Naive B cell (primary cell): ENCODE data around the gene SGPP1. TPM values are rescaled to one million over a fixed set of nuclear protein-coding genes. Genes with fewer than 3 reads are reported as not detected.

Source experiments
- ATAC-seq, 2 donors: fragments of 150-1000 bp; cut with Tn5 transposase; 2 replicates each; pipeline ENCODE4 v1.10.0; 2021; ENCODE audit warnings: low read depth in 2 of 2, mild to moderate bottlenecking in 2 of 2, moderate library complexity in 2 of 2
- DNase-seq: peaks from one replicate; pipeline ENCODE4 v3.0.0; 2022
- H3K27ac Mint-ChIP-seq, 6 donors: one replicate each; pipeline ENCODE4 v1.8.0; 2020 to 2022; ENCODE audit warnings: mild to moderate bottlenecking in 6 of 6, mixed read lengths in 6 of 6, moderate library complexity in 5 of 6, inconsistent platforms in 2 of 6
- H3K27me3 Mint-ChIP-seq, 3 donors: one replicate each; pipeline ENCODE4 v1.8.0; 2021 to 2022; ENCODE audit warnings: mixed read lengths in 3 of 3, mild to moderate bottlenecking in 1 of 3
- H3K36me3 Mint-ChIP-seq, 2 donors: one replicate each; pipeline ENCODE4 v1.8.0; 2020 to 2022; ENCODE audit warnings: mixed read lengths in 2 of 2, inconsistent platforms in 1 of 2, mild to moderate bottlenecking in 1 of 2
- H3K4me1 Mint-ChIP-seq, 3 donors: one replicate each; pipeline ENCODE4 v1.8.0; 2020 to 2022; ENCODE audit warnings: mixed read lengths in 3 of 3, inconsistent platforms in 1 of 3, mild to moderate bottlenecking in 1 of 3, moderate library complexity in 1 of 3
- H3K4me3 Mint-ChIP-seq, 8 donors: one replicate each; pipeline ENCODE4 v1.8.0; 2020 to 2022; ENCODE audit warnings: mild to moderate bottlenecking in 8 of 8, mixed read lengths in 8 of 8, moderate library complexity in 8 of 8, inconsistent platforms in 2 of 8
- H3K9me3 Mint-ChIP-seq, 7 donors: one replicate each; pipeline ENCODE4 v1.8.0; 2020 to 2022; ENCODE audit warnings: mixed read lengths in 7 of 7, mild to moderate bottlenecking in 5 of 7, inconsistent platforms in 2 of 7, moderate library complexity in 1 of 7
- polyA plus RNA-seq, 6 donors: library from polyadenylated mRNA; unstranded; fragments of 300-500 nt; fragmentation: Illumina TruSeq; gene quantifications; one replicate each; pipeline ENCODE4 v1.2.3, GENCODE V29; 2021; ENCODE audit warnings: low read depth in 6 of 6

Gene SGPP1
- polyA plus RNA-seq, 6 donors from 2014 or later, result 9.4 to 20.8 (median 13.2) TPM

DNA sequence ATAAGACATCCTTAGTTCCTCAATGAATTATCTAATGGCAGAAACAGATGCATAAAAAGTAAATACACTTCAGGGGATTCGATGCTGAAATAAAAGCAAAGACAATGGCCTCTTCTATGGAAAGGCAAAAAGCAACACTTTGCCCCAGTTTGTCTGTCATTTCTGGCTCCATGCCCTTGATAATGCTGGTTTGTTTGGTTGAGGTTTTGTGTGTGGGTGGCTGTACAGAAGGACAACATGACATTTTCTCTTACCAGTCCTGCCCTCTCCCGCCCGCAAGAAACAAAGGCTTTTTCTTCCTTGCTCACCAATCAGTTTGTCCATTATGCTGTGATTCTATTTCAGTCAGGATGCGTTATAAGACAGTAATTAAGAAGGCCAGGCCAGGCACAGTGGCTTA lies 68.1 kb downstream of the SGPP1 start:
- no peak for DNase-seq
- Mint-ChIP-seq H3K27me3 (no peaks in the 10 kb centered on the region), H3K4me1 (peaks cover 5 to 11% (median 8%) of the 10 kb centered on the region in 3 donors), H3K36me3 (peaks cover 0 to 6% of the 10 kb centered on the region in 2 donors), H3K4me3 (no peak overlapping the region), H3K9me3 (no peaks in the 10 kb centered on the region), H3K27ac (peak overlapping the region in 1 of 6 donors; percentile 66)
- no peak for ATAC-seq

DNA sequence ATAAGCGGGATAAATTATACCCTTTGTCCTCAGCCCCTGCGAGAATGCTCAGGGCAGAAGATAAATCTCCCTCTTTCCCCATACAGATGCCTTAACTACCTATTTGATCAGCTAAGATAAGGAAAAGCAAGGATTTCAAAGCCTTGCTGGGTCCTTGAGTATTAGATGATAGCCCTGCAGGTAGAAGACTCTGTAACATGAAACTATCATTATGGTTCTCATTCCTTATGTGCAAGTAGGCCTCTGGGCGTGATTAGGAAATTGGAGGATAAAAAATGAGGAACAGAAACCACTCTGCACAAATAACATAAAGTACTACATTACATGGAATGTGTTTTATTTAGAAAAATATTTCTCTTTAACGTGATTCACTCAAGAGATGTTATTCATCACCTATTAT lies 71.7 kb downstream of the SGPP1 start:
- Mint-ChIP-seq H3K27ac (peak overlapping the region in 1 of 6 donors; percentile 18), H3K27me3 (no peaks in the 10 kb centered on the region), H3K9me3 (no peaks in the 10 kb centered on the region), H3K36me3 (peaks cover 0 to 6% of the 10 kb centered on the region in 2 donors), H3K4me1 (peaks cover 5 to 11% (median 8%) of the 10 kb centered on the region in 3 donors), H3K4me3 (no peak overlapping the region)
- DNase-seq (no peak), ATAC-seq (no peak)

DNA sequence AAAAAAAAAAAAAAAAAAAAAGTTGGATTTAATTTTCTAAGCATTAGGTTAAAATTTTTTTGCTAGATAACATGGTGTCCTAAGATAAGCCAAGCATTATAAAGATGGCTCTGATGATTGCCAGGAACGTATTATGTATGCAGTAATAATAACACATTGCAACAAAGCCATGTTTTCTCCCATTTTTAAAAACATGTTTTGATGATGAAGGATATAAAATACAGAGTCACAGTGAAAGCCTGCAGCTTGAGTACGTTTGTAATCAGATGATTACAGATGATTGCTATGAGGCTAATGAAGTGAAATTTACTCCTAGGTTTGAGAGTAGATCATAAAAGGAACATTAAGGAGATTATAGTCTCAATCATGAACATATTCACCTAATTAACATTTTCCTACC lies 72.9 kb downstream of the SGPP1 start:
- Mint-ChIP-seq H3K27me3 (no peaks in the 10 kb centered on the region), H3K4me3 (no peak overlapping the region), H3K27ac (no peak overlapping the region), H3K36me3 (peaks cover 0 to 6% of the 10 kb centered on the region in 2 donors), H3K4me1 (peaks cover 5 to 11% (median 8%) of the 10 kb centered on the region in 3 donors), H3K9me3 (no peaks in the 10 kb centered on the region)
- no peak for ATAC-seq
- DNase-seq, result no peak

DNA sequence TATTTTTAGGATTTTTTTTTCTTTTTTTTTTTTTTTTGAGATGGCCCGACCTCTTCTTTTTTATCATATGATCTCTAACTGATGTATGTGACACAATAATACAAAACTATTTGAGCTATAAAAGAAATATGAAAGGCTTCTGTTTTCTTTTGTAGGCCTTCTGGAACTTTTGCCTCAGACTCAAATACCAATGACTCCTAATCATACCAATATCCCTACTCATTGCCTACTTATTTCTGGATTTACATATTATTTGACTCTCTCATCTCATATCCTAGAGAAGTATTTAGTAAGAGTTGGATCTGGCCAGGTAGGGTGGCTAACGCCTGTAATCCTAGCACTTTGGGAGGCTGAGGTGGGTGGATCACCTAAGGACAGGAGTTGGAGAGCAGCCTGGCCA lies 73.5 kb downstream of the SGPP1 start:
- peak overlapping the region in 1 of 6 donors; percentile 76 for H3K27ac Mint-ChIP-seq
- H3K9me3 Mint-ChIP-seq, result no peaks in the 10 kb centered on the region
- ATAC-seq (no peak), DNase-seq (no peak)
- peaks cover 5 to 11% (median 8%) of the 10 kb centered on the region in 3 donors for H3K4me1 Mint-ChIP-seq
- peaks cover 0 to 1% of the 10 kb centered on the region in 2 donors for H3K36me3 Mint-ChIP-seq
- H3K4me3 Mint-ChIP-seq, result peak overlapping the region in 1 of 8 donors; percentile 20
- no peaks in the 10 kb centered on the region for H3K27me3 Mint-ChIP-seq

DNA sequence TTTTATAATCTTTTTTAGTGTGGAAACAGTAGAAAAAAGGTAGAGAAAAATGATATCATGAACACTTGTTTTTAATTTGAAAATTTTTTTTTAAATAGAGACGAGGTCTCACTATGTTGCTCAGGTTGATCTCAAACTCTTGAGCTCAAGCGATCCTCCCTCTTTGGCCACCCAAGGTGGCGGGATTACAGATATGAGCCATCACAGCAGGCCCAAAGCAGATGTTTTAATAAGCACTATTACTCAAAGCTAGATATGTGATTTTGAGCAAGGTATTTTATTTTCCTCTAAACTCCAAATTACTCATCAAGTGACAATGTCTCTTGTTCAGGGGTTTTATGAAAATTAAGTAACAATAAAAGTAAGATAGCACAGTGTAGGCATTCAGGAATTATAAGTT lies 75.5 kb downstream of the SGPP1 start:
- Mint-ChIP-seq H3K27ac (peak overlapping the region in 1 of 6 donors; percentile 47), H3K4me3 (no peak overlapping the region), H3K36me3 (peaks cover 0 to 4% of the 10 kb centered on the region in 2 donors), H3K4me1 (peaks cover 5 to 16% (median 8%) of the 10 kb centered on the region in 3 donors), H3K9me3 (no peaks in the 10 kb centered on the region), H3K27me3 (no peaks in the 10 kb centered on the region)
- ATAC-seq (no peak), DNase-seq (no peak)

DNA sequence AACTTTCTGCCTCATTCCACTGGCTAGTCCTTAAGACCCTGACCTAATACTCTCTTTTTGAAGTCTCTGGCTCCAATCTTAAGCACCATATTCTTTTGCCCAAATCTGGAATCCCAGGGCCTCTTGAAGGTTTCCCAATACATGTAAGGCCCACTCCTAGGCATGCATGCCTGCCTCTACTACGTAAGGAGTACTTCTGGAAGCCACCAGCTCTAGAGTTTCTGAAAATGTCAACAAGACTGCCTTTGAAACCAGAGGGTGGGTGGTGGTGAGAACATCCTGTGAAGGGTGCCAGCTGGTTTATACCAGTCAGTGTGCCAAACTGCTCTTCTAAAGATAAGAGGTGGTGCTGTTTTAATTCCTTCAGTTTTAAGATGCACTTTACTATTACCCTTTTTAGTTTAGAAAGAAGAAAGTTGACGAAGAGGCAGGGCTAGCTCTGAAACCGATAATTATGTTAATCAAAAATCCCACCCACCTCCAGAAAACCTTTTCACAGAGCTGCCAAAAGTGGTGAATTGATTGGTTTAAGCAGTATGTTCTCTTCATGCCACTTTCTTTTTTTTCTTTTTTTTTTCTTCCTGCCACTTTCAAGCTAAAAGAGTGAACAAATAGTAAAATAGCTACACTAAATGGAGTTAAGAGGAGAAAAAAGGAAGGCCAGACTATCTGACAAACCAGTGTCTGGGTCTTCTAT lies 77.5 kb downstream of the SGPP1 start:
- Mint-ChIP-seq H3K4me1 (peaks cover 0 to 6% (median 0%) of the 10 kb centered on the region in 3 donors), H3K27ac (peak overlapping the region in 1 of 6 donors; percentile 65), H3K4me3 (no peak overlapping the region), H3K27me3 (no peaks in the 10 kb centered on the region), H3K36me3 (peaks cover 0 to 8% of the 10 kb centered on the region in 2 donors), H3K9me3 (no peaks in the 10 kb centered on the region)
- ATAC-seq (no peak), DNase-seq (no peak)

DNA sequence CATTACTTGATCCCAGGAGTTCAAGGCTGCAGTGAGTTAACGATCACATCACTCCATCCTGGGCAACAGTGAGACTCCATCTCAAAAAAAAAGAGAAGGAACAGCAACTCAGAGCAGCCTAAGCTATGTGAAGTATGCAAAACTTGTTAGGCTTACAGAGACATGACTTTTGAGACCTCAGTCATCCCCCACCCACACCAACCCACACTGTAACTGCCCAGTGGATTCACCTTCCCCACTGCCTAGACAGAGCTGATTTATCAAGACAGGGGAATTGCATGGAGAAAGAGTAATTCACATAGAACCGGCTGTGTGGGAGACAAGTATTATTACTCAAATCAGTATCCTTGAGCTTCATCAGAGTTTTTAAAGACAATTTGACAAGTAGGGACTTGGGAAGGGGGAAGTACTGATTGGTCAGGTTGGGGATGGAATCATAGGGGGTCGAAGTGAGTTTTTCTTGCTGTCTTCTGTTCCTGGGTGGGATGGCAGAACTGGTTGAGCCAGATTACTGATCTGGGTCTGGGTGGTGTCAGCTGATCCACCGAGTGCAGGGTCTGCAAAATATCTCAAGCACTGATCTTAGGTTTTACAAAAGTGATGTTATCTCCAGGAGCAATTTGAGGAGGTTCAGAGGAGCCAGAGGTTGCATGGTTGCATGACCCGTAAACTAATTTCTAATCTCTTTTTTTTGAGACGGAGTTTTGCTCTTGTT lies 80.0 kb downstream of the SGPP1 start:
- H3K4me1 Mint-ChIP-seq, result peaks cover 0 to 10% (median 0%) of the 10 kb centered on the region in 3 donors
- H3K4me3 Mint-ChIP-seq, result no peak overlapping the region

DNA sequence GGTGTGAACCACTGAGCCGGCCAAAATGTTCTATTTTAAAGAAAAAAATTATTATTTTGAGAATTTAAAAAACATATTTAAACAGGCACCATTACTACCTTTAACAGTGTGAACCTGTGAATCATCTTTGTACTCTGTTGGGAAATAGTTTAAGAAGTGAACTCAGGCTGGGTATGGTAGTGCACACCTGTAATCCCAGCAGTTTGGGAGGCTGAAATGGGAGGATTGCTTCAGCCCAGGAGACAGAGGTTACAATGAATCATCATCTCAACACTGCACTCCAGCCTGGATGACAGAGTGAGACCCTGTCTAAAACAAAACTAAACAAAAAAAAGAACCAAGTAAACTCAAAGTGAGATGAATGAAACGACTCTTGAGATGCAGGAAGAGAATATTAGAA lies 83.1 kb downstream of the SGPP1 start:
- Mint-ChIP-seq H3K4me3 (no peak overlapping the region), H3K27me3 (no peaks in the 10 kb centered on the region)

More for the DNA sequence above, 80.0 kb downstream of the SGPP1 start:
- DNase-seq, result no peak
- peak overlapping the region in 2 of 6 donors; percentile 48 to 78 for H3K27ac Mint-ChIP-seq
- no peaks in the 10 kb centered on the region for H3K9me3 Mint-ChIP-seq
- H3K27me3 Mint-ChIP-seq, result no peaks in the 10 kb centered on the region
- H3K36me3 Mint-ChIP-seq, result peaks cover 0 to 8% of the 10 kb centered on the region in 2 donors
- ATAC-seq, result no peak

DNA sequence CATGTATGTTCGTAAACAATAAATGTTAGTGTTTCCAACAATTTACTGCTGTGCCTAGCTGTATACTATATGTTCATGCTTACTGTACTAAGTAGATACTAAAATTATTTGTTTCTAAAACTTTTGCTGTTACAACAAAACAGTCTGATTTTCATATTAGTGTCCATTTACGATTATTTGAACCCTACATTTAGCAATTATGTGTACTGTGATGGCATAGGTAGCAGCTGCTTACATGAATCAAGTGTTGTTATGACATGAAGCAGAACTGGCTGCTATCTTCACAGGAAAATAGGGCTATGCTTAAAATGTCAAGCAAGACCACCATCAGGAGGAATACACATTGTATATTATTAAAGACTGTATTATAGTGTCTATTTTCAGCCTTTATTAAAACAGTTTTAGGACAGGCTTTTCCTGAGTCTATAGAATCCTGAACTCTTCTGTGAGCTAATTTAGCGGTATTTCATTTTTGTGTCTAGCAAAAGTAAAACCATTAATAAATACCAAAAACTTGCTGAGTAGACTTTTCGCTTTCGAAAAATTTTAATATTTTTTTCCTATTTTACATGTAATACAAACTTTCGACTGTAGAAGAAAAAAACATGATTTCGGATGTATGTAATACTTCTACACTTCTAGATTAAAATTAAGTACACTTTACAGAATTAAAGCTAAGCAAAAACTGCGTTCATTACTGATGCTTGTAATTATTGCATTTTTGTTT lies 85.0 kb downstream of the SGPP1 start:
- Mint-ChIP-seq H3K4me1 (peaks cover 13 to 40% (median 13%) of the 10 kb centered on the region in 3 donors), H3K9me3 (no peaks in the 10 kb centered on the region), H3K36me3 (peaks cover 0 to 5% of the 10 kb centered on the region in 2 donors), H3K27ac (peak overlapping the region; percentile 97 to 100 (median 99)), H3K4me3 (peak overlapping the region; percentile 82 to 100 (median 94)), H3K27me3 (no peaks in the 10 kb centered on the region)
- DNase-seq (no peak), ATAC-seq (no peak)

More for the DNA sequence above, 83.1 kb downstream of the SGPP1 start:
- Mint-ChIP-seq H3K9me3 (no peaks in the 10 kb centered on the region), H3K27ac (peak overlapping the region in 1 of 6 donors; percentile 28), H3K4me1 (peaks cover under 1 to 26% (median 3%) of the 10 kb centered on the region in 3 donors), H3K36me3 (peaks cover 0 to 8% of the 10 kb centered on the region in 2 donors)
- ATAC-seq, result no peak
- no peak for DNase-seq

DNA sequence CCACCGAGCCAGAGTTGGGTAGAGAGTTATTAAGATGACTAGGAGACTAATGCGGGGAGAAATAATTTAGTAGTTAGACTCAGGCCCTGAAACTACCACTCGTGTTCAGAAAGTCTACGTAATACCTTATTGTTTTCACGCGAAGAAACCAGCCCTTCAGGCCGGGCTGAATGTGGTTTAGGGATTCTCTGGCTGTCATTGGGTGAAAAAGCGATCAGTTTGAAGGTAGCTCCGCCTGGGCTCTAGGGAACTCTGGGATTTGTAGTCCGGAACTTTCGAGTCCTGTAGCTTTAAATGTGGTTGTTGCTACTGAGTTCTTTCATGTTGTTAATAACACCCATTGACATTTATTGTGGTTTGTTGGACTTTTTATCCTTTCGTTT lies 85.6 kb downstream of the SGPP1 start:
- DNase-seq (peak; percentile 87), ATAC-seq (peak; percentile 58 to 59)
- no peaks in the 10 kb centered on the region for H3K27me3 Mint-ChIP-seq
- peaks cover 13 to 42% (median 13%) of the 10 kb centered on the region in 3 donors for H3K4me1 Mint-ChIP-seq
- no peaks in the 10 kb centered on the region for H3K9me3 Mint-ChIP-seq
- peaks cover under 1 to 4% of the 10 kb centered on the region in 2 donors for H3K36me3 Mint-ChIP-seq
- peak overlapping the region; percentile 97 to 100 (median 99) for H3K27ac Mint-ChIP-seq
- peak overlapping the region; percentile 82 to 100 (median 94) for H3K4me3 Mint-ChIP-seq

DNA sequence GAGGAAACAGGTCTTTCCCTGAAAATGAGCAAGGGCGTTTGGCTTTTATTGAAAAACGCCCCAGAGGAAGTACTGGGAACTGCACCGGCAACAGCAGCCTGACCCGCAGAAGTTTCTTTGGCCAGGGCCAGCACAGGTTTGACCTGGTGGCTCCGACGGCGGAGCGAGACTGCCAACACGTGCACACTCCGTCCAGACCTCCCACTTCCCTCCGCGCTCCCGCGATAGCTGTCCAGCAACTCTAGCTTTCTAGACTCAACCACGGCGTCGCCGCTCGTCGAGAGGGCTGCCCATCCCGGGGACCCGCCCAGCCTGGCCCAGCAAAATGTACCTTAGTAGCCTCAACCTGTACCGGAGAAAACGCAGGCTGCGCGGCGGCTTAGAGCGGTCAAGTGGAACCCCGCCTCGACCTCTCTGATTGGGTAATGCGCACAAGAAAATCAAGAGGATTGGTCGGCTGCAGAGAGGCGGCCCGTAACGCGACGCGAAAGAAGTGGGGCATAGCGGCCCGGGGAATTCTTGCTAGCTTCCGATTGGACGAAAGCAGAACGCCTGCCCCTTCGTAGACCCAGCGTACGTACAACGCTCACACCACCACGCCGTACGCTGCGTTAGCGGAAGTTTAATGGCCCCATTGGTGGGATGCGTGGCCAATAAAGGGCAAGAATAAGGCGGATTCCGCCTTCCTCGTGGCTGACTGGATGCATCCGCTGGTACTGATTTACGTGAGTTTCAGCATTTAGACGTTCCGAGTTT lies 86.2 kb downstream of the SGPP1 start, which contains the start of gene WDR89:
Gene WDR89 (minus strand): TSS at position 399 of the 756 bp plus-strand sequence. CDS start 41,929 bp downstream, outside the sequence.
- Mint-ChIP-seq H3K9me3 (peaks cover 0 to 5% (median 3%) of the 10 kb centered on the region in 7 donors), H3K4me1 (peaks cover 18 to 46% (median 19%) of the 10 kb centered on the region in 3 donors), H3K36me3 (peaks cover 6 to 9% of the 10 kb centered on the region in 2 donors), H3K4me3 (peak within 1 kb of the TSS; percentile 82 to 100 (median 94)), H3K27ac (peak within 1 kb of the TSS; percentile 97 to 100 (median 99)), H3K27me3 (no peaks in the 10 kb centered on the region)
- ATAC-seq, result peak; percentile 78 to 79
- DNase-seq, result peak; percentile 98

DNA sequence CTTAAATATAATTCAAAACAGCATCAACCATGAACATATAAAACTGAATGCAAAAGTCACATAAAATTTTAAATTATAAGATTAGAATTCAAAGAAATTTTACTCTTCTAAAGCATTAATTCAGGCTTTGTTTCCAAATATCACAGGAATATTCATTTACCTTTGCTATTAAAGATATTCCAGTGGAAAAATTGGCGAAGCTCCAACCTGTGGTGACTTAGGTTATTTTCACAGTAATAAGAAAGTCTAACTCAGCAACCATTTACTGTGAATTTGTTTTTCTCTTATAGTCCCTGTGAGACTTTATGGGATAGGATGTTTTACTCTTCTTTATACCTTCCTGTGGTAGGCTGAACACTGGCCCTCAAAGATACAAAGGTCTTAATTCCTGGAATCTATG lies 89.4 kb downstream of the SGPP1 start:
- Mint-ChIP-seq H3K27ac (peak overlapping the region in 4 of 6 donors; percentile 70 to 99 (median 85)), H3K36me3 (peaks cover 9 to 15% of the 10 kb centered on the region in 2 donors), H3K4me3 (peak overlapping the region in 2 of 8 donors; percentile 42 to 54), H3K4me1 (peaks cover 23 to 69% (median 41%) of the 10 kb centered on the region in 3 donors), H3K27me3 (no peaks in the 10 kb centered on the region), H3K9me3 (peaks cover 0 to 25% (median 9%) of the 10 kb centered on the region in 7 donors)
- no peak for DNase-seq
- no peak for ATAC-seq
